Head of caudate nucleus (tissue), 42 donors: ENCODE results near the gene ZAP70.
"Not testable (repeated sequence)": the region's sequence is repeated elsewhere in the genome, so short reads cannot be mapped to it uniquely, and the experiment has no call there.

Experiments
- DNase-seq, 42 donors: peaks; one replicate each; pipeline versions ENCODE4 v3.0.0 to v3.0.0-alpha.2; 2020 to 2021; ENCODE audit warnings: mixed read lengths in 7 of 42
- intact Hi-C: fragments of 100-400 bp; cut with DNase I; formaldehyde crosslinking; loops from one replicate; pipeline ENCODE4 v1.15.0; 2022

ZAP70 gene

DNA sequence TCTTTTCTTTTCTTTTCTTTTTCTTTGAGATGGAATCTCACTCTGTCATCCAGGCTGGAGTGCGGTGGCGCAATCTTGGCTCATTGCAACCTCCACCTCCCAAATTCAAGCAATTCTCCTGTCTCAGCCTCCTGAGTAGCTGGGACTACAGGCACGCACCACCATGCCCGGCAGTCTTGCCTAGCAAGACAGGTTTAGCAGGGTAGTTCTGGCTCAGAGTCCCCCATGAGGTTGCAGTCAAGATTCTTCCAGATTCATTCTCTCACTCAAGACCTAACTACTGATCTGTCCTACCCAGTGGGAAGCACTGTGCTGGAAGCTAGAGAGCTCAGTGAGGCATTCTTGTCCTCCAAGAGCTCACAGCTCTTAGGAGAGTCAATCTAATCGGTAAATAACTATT lies 17.6 kb upstream of the ZAP70 start:
- intact Hi-C loops = no loop called here

DNA sequence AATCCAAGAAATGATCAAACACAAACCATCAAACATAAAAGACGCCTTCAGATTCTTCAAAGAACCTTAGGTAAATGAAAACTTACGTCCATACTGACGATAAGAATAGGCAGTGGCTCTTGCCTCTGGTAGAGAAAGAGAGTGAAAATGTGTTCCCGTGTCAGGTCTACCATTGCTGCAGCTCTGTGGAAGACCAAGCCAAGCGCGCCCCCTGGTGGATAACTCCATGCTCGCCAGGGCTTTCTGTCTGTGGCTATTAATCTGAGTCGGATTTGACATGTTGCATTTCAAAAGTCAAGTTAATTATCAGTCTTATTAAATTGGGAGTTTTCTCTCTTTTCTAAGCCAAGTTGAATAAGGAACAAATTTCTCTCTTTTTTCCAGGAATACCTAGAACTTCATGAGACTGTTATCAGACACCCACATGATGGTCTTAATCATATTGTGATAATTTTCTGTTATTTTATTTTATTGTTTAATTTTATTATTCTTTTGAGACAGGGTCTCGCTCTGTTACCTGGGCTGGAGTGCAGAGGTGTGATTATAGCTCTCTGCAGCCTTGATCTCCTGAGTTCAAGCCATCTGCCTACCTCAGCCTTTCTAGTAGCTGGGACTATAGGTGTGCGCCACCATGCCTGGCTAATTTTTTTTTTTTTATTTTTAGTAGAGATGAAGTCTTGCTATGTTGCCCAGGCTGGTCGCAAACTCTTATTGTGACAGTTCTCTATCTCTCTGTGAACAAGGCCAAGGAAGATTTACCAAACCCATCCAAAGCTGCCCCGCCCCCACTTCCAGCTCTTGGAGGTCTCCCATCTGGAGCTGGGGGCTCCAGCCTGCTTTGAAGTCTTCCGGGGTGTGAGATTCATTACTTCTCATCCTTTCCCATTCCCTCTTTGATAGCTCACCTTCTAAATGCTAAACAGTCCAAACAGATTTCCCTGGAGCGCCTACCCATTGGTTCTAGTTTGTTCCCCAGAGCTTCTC lies 15.8 kb upstream of the ZAP70 start:
- peak; percentile 75 to 99 (median 95) for DNase-seq
- intact Hi-C loops = no loop called here

More for the DNA sequence above, 17.6 kb upstream of the ZAP70 start:
- DNase-seq = peak in 1 of 42 donors; percentile 13

DNA sequence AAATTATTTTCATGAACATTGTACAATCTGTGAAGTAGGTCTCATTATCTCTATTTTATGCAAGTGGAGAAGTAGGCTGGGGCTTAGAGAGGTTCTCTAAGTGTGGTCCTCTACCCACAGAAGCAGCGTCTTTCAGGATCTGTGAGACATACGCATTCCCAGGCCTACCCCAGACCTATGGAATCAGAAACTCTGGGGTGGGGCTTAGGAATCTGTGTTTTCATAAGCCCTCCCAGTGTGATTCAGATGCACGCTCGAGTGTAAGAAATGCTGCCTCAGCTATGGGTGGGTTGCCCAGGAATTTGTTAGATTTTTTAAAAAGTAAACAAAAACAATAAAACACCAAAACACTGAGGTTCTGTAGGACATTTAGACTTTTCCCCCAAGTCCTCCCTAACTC lies 14.8 kb upstream of the ZAP70 start:
- DNase-seq = no peak
- intact Hi-C loops = no loop called here

DNA sequence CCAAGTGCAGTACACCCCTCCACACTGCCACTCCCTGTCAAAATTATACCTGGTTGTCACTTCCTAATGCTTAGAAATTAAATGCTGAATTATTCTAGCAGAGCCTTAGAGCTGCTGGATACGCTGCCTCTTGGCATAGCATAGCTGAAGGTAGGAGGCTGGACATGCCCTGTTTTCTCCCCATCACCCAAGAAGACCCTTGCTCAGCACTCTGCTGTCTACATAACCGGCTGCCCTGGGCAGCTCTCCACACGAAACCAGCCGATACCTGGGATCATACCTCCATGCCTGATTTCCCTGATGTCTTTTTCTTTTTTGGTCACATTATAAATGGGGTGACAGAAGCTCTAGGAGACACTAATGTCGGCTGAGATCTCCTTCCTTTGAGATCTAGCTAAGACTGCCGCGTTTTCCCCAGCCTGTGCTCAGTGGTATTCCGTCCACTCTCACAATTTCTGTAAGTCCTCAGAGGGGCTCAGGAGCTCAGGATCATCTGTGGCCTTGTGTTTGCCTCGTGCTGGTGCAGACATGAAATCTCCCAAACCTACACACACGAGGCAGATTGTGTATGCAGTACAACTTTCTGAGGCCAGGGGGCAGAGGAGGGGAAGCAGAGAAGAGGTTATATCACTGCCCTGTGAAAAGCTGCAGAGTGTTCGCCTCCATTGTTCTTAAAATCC lies 13.5 kb upstream of the ZAP70 start:
- peak in 40 of 42 donors; percentile 41 to 84 (median 64) for DNase-seq
- intact Hi-C loops = no loop called here

DNA sequence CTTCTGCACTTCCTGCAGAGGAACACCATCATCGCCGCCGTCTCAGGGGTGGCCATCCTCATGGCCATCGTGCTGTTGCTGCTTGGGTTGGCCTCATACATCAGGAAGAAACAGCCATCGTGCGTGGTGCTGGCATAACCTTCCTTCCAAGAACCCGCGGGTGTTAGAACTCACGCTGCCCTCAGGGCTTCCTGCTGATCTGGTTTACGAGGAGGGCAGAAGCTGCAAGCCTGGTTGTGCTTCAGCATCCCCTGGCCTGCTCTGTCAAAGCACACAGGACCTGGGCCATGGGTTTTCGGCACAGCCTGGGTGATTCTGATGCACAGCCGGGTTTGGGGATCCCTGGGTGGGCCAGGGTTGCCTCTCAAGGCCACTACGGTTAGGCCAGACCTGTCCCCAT lies 12.2 kb upstream of the ZAP70 start:
- intact Hi-C loops = no loop called here
- peak in 3 of 42 donors; percentile 5 to 23 (median 12) for DNase-seq

DNA sequence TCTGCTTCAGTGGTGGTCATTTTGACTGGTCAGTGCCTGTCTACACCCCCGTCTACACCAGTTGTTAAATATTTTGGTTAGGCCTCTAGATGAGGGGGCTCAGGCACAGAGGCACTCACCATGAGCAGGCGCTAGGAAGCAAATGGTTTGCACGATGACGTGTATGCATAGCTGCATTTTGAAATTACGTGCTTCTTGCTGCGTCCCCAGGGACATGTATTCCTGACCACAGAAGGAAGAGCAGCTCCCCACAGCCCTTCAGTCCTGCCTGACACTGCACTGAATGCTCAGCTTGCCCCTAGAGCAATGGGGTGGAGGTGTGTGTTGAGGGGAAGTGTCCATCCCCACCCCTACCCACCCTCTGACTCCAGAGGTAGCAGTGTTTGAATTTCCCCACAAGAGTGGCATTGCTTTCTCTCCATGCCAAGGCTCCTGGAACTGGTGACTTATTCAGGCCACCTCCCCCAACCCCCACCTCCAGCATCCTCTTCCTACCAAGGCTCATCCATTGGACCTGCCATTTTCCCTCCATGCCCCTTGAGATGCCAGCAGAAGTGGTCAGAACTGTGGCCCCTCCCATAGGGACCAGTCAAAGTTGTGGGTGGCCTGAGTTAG lies 11.4 kb upstream of the ZAP70 start:
- intact Hi-C loops = no loop called here
- peak in 2 of 42 donors; percentile 5 to 6 for DNase-seq

DNA sequence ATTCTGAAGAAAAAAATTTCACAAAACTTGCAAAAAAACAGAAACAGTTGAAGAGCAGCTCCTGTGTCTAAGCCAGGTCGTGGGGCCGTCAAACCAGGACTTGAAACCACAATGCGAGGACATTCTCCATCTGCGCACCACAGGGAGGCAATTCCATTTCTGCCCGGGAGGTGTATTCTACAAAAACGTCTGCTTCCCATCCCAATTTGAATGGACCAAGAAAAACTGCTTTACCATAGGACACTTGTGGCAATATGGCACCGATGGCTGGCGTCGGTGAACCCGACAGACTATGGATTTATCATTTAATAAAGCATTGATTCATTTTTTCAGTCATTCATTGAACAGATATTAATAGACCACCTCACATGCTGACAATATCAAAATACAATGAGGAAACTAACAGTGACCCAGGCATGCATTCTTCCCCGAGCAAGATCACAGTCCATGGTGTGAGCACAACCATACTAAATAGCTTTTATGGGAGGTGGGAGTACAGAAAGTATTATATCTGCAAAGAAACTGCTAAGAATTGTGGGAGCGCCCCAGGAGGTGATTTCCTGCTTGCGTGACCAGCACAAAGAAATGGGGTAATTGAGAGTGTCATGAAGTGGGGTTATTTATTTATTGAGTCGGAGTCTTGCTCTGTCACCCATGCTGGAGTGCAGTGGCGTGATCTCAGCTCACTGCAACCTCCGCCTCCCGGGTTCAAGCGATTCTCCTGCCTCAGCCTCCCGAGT lies 10.5 kb upstream of the ZAP70 start:
- peak in 2 of 42 donors; percentile 15 to 31 for DNase-seq

DNA sequence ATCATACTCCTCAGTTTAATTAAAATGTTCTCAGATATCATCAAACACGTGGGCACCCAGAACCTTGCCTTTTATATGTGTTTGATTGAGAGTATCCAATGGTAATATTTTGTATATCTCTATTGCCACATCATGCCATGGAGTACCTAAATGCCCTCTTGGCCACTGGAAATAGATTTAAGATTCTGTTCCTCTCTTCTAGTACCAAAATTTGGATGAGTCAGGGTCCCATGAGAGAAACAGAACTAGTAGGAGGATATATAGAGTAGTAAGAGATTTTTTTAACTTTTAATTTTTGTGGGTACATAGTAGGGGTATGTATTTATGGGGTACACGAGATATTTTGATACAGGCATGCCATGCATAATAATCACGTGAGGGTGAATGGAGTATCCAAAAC lies 9.6 kb upstream of the ZAP70 start:
- intact Hi-C loops = no loop called here
- no peak for DNase-seq

More for the DNA sequence above, 10.5 kb upstream of the ZAP70 start:
- intact Hi-C loops = no loop called here

DNA sequence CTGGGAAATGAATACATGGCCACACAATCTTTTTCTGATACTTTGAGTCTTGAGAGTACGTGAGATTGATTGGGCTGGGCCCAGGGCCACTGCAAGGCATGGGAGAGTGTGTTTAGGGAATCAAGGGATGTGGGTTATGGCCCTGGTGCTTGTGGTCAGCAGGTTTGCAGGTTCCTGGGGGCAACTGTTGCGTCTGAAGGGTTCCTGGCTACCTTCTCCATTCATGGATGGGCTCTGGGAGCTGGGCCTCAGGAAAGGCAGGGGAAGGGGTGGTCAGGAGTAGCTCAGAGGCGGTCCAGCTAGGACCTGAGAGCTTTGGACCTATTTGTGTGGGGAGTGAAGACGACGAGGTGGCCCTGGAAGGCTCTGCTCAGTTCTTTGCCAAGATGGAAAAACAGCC lies 8.4 kb upstream of the ZAP70 start:
- DNase-seq = peak in 3 of 42 donors; percentile 1 to 10 (median 2)
- intact Hi-C loops = no loop called here

DNA sequence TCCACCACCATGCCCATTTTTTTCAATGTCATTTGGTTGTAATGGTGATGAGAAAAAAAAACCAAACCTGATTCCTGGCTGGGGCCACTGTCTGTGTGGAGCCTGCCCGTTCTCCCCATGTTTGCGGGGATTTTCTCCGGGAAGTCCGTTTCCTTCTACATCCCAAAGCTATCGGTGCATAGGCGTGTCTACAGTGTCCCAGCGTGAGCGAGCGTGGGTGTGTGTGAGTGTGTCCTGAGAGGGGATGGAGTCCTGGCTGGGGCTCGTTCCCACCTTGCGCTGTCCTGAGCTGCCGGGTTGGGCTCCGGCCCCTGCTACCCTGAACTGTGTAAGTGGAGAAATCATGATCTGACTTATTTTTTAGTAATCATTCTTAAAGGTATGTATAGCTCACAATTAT lies 7.3 kb upstream of the ZAP70 start:
- intact Hi-C loops = no loop called here
- peak in 1 of 42 donors; percentile 20 for DNase-seq

DNA sequence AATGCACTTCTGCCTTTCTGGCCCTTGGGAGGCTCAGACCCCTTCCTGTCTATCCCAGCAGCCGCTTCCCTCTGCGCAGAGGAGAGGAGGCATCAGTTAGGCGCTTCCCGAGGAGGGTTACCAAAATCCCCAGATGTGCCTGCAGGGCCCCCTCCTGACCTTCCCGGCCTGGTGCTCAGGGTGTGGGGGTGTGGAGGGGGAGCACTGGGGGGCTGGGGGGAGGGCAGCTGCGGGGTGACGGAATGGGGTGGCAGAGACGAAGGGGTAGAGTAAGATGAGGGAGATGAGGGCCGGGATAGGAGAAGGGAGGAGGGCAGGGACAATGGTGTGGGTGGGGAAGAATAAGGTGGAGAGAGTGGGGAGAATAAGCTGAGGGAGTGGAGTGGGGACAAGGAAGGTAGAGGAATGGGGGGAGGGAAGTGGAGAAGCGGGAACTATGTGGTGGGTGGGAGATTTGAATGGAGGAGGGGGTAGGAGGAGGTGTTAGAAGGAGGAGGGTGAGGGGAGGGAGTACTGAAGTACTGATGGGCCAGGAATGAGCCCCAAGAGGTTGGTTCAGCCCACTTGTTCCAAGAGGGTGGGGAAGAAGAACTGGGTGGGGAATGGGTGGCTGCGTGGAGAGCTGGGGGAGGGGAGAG lies 6.5 kb upstream of the ZAP70 start:
- intact Hi-C loops = no loop called here
- peak in 2 of 42 donors; percentile 3 to 9 for DNase-seq

DNA sequence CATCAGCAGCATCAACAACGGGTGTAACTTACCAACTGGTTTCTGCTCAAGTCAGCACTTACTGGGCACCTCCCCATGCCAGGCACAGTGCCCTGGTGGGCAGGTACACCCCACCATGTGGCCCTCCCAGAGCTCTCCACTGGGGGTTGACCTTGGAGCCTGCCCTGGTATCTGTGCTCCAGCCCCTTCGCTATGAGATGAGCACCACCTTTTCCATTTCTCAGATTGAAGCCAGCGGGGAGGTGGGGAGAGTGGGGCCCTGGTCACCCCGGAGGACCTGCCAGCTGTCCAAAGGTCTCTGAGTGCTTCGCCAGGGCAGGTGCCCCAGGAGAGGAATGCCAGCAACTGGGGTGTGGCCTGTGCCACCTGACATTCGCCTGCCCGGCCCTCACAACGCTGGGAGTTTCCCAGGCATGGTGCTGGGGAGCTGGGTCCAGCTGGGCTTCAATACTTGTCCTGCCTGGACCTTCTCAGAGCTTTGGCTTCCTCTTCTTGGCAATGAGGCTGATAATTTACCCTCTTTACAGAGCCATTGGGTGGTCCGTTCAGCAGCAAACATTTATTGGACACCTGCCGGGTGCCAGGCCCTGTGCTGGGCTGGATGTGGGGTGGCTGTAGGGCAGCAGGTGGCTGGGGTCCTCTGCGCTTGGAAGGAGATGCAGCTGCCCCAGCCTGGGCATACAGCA lies 5.9 kb upstream of the ZAP70 start:
- DNase-seq = peak in 2 of 42 donors; percentile 4 to 10
- intact Hi-C loops = no loop called here

DNA sequence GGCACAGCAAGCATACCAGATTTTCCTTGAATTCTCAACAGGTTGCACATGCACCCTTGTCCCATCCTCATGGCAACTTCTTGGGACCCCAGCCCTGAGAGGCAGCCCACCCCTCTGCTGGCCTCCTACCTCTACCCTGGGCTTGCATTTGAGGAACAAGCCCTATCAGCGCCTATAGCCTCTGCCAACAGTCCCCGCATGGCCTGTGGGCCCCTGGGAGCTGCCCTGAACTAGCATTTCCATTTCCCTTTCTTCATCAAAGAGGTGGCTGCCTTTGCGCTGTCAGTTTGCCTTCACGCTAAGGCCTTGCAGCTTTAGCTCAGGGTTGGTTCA lies 5.4 kb upstream of the ZAP70 start:
- no peak for DNase-seq
- intact Hi-C loops = no loop called here

DNA sequence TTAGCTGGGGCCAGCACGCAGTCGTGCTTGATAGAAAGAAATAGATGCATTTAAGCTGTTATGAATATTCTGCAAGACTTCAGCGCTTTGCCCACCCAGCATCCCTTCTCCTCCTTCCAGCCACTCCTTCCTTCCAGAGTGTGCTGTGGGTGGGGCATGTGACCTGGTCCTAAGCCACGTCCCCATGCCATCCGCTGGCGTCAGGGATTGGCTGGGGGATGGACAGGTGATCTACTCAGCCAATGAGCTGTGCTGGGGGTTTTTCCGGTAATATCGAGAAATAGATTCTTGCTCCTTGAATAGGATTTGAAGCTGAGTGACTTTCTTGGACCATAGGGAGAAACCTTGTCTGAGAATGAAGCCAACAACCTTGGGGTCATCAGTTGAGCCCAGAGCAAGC lies 4.8 kb upstream of the ZAP70 start:
- intact Hi-C loops = no loop called here
- DNase-seq = no peak

DNA sequence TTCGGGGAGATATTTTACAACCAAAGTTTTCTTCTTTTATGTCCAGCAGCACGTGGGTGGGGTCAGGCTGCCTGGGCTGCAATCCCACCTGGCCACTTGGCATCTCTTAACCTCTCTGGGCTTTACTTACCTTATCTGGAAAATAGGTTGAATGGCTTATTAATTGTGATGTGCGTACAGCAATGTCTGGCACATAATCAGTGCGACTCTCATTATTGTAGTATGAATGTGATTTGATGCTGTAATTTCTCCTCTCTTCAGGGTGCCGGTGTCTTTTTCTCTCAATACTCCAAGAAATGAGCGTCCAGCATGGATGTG lies 2.0 kb upstream of the ZAP70 start:
- DNase-seq = no peak
- intact Hi-C loops = no loop called here

DNA sequence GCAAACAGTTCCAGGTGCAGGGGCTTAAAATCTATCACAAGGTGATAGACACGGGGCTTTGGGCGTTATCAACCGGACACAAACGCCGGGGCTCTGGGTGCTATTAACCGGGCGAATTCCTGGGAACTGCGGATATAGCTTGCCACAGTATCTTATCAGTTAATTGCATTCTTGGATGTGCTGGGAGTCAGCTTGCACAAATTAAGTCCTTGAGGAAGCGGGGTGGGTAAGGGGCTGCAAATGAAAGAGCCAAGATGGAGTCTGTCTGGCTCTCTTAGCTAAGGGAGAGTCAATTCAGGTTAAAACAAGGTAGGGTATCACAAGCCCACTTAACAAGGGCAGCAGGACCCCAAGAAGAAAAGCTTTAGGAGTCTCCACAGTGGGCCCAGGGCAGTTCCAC lies 1.2 kb upstream of the ZAP70 start:
- DNase-seq, intact Hi-C loops: not testable (repeated sequence)

DNA sequence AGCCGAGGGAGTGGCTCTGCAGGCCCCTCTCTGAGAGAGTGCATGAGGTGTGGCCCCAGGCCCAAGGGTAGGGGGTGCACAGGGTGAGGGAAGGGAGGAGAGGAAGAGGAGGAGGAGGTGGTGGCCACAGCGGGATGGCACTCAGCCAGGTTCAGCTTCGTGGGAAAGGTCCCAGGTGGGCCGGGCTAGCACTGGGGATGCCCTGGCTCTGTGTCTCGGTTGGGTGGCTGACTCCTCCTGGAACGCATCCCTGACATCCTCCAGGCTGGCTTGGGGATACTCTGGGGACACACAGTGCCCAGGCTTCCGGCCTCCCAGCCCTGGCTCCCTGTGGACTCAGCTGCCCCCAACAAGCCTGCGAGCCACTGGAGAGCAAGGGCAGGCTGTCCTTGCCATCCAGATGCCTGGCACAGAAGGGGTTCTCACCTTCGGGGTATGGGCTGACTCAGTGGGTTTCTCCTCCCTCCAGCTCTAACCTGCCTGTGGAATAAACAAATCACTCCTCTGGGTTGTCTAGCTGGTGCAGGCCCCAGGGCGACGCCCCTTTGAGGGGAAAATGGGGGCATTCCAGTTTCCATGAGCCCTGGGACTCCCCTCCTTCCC lies 582 bp upstream of the ZAP70 start:
- DNase-seq = peak in 1 of 42 donors; percentile 0
- intact Hi-C loops = no loop called here
